WERI-Rb-1 (cell line): ENCODE data around the gene MAP2K6.

Experiments used
- DNase-seq: peaks from one replicate; pipeline ENCODE4 v3.0.0-alpha.2; 2020
- H3K27ac ChIP-seq: fragments of 250-450 bp; sonication (Bioruptor Pico); 2 replicates; pipeline ENCODE4 v1.5.1; 2020; ENCODE audit warnings: mild to moderate bottlenecking, moderate library complexity
- H3K27me3 ChIP-seq: fragments of 250-450 bp; sonication (Bioruptor Pico); 2 replicates; pipeline ENCODE4 v1.5.1; 2021; ENCODE audit warnings: mild to moderate bottlenecking, low read depth, moderate library complexity; ENCODE audit not compliant: insufficient read depth, severe bottlenecking
- H3K36me3 ChIP-seq: fragments of 250-450 bp; sonication (Bioruptor Pico); 2 replicates; pipeline ENCODE4 v1.5.1; 2020; ENCODE audit warnings: mild to moderate bottlenecking, moderate library complexity
- H3K4me3 ChIP-seq: 2 replicates; pipeline ENCODE4 v1.5.1; 2011; ENCODE audit warnings: low read depth, mild to moderate bottlenecking, control low read depth, low read length
- H3K9me3 ChIP-seq: fragments of 250-450 bp; sonication (Bioruptor Pico); 2 replicates; pipeline ENCODE4 v1.5.1; 2021; ENCODE audit warnings: mild to moderate bottlenecking, moderate library complexity; ENCODE audit not compliant: severe bottlenecking
- TF ChIP-seq, protein P1 (sequence below): IDR thresholded peaks from 2 replicates; pipeline ENCODE4 v1.5.1; 2011; ENCODE audit warnings: low read depth, mild to moderate bottlenecking, control low read depth, inconsistent platforms, low read length

MAP2K6 gene

DNA sequence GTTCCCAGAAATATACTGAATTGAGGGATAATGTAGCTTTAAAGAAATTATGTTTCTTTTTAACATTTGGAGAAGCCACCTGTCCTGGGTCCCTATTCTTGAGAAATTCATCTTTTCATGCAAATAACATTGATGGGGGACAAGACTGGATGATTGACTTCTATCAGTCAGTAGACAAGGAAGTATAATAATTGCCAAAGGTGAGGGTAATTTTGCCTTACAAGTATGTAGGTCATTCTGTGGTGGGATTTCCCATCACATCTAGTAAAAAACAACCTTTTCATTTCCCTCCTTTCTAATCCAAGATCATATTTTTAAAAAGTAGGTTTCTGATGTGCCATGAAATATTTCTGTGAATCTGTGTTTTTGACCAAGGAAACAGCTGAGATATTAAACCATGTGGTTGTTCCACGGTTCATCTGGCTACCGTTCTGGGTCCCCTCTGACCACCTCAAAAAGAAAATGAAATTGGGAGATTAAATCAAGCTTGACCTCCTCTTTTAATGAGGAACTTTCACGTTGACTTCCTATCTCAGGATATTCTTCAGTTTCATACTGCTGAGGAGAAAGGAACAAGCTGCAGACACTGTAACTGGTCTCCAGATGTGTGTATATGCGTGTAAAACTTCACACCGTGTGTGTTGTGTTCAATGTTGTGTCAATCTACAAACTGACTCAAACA, 138.6 kb downstream of the MAP2K6 start:
- DNase-seq = no peak
- H3K4me3 ChIP-seq = no peak overlapping the region
- no peaks in the 10 kb centered on the region for H3K27me3 ChIP-seq
- TF ChIP-seq, protein P1, sequence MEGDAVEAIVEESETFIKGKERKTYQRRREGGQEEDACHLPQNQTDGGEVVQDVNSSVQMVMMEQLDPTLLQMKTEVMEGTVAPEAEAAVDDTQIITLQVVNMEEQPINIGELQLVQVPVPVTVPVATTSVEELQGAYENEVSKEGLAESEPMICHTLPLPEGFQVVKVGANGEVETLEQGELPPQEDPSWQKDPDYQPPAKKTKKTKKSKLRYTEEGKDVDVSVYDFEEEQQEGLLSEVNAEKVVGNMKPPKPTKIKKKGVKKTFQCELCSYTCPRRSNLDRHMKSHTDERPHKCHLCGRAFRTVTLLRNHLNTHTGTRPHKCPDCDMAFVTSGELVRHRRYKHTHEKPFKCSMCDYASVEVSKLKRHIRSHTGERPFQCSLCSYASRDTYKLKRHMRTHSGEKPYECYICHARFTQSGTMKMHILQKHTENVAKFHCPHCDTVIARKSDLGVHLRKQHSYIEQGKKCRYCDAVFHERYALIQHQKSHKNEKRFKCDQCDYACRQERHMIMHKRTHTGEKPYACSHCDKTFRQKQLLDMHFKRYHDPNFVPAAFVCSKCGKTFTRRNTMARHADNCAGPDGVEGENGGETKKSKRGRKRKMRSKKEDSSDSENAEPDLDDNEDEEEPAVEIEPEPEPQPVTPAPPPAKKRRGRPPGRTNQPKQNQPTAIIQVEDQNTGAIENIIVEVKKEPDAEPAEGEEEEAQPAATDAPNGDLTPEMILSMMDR = no peak
- no peak overlapping the region for H3K27ac ChIP-seq
- H3K36me3 ChIP-seq = no peaks in the 10 kb centered on the region
- peaks cover 5% of the 10 kb centered on the region for H3K9me3 ChIP-seq

DNA sequence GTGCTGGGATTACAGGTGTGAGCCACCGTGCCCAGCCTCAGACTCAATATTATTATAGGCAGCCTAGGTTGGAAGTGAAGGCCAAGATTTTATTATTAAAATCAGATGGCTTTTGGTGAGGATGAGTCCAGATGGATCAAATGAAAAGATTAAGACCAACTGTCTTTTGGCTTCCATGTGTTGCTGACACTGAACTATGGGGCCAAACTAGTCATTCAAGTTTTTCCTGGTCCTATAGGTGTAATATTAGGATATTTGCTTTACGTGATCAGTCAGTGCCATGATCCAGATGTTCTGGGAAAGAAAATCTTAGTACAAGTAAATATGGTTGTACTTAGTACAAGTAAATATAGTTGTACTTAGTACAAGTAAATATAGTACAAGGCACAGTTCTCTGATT, 140.6 kb downstream of the MAP2K6 start:
- H3K27ac ChIP-seq = no peak overlapping the region
- no peaks in the 10 kb centered on the region for H3K36me3 ChIP-seq
- peaks cover 8% of the 10 kb centered on the region for H3K9me3 ChIP-seq
- H3K4me3 ChIP-seq = no peak overlapping the region
- no peaks in the 10 kb centered on the region for H3K27me3 ChIP-seq
- DNase-seq = no peak
- TF ChIP-seq, protein P1 = no peak

DNA sequence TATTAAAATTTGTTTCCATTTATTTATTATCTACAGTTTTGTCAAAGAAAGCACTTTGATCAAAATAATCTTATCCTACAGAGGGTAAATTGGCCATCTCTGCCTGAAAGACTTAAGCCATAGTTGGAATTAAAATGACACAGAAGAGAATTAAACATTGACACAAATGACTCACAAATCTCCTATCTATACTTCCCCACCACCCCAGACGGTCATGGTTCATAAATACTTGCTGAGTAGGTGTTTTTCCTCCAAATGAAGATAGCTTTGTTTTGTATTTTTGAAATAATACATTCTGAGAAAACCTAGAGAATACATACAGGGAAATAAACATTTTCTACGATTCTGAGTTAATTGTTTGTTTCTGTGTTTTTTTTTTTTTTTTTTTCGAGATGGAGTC, 142.8 kb downstream of the MAP2K6 start:
- TF ChIP-seq, protein P1 = no peak
- Histone ChIP-seq H3K27me3 (no peaks in the 10 kb centered on the region), H3K9me3 (peaks cover 8% of the 10 kb centered on the region), H3K27ac (no peak overlapping the region), H3K36me3 (no peaks in the 10 kb centered on the region), H3K4me3 (no peak overlapping the region)
- DNase-seq = no peak

DNA sequence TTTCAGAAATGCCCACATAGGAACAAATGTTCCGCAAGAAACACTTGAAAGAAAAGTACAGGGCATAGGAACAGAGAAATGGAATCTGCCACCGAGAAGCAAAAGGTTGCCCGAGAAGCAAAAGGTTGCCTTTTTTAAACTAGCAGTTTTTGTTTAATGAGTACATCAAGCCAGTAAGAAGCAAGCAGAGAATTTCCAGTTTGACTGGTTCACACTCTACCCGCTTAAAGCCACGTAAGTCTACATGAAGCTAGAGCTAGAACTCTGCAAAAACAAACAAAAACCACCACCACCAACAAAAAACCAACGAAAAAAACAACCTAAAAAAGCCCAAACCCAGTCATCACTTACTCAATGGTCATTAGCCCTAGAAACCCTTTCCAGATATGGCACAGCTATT, 144.3 kb downstream of the MAP2K6 start:
- DNase-seq = no peak
- peaks cover 8% of the 10 kb centered on the region for H3K9me3 ChIP-seq
- no peak overlapping the region for H3K4me3 ChIP-seq
- TF ChIP-seq, protein P1 = no peak
- H3K36me3 ChIP-seq = no peaks in the 10 kb centered on the region
- no peaks in the 10 kb centered on the region for H3K27me3 ChIP-seq
- no peak overlapping the region for H3K27ac ChIP-seq

DNA sequence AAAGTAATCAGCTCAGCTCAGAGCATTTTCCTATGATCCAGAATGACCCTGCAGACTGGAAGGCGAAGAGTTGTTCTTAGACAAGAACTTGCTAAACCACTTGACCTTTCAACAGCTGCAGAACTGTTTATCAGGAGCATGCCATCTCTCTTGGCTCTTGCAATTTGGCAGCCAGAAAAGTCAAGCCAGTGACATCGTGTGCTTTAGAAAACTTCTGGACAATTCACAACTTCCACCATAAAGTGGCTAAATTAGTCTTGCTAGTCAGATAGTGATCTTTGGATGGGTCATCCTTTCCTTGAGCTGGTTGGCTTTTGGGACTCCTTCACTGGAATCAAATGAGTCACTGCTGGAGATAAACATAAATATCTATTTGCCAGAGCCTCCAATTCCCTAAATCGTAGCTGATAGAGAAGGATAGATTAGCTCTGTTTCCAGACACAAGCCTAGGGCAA, 146.5 kb downstream of the MAP2K6 start:
- no peaks in the 10 kb centered on the region for H3K36me3 ChIP-seq
- H3K27me3 ChIP-seq = no peaks in the 10 kb centered on the region
- H3K27ac ChIP-seq = no peak overlapping the region
- H3K4me3 ChIP-seq = no peak overlapping the region
- peaks cover 3% of the 10 kb centered on the region for H3K9me3 ChIP-seq
- TF ChIP-seq, protein P1 = no peak
- DNase-seq = no peak

DNA sequence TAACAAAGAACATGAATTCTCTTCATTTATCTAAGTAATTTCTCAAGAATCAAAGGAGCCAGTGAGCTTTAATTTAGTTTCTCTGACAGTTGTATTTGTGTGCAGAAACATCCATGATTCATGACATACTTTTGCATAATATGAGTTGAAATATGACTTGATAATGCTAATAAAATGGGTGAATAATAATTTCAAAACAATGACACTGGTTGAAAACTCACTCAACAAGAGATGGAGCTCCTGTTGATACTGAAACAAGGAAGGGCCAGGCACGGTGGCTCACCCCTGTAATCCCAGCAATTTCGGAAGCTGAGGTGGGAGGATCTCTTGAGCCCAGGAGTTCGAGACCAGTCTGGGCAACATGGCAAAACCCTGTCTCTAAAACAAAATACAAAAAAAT, 147.0 kb downstream of the MAP2K6 start:
- Histone ChIP-seq H3K36me3 (no peaks in the 10 kb centered on the region), H3K27ac (no peak overlapping the region), H3K9me3 (peaks cover 3% of the 10 kb centered on the region), H3K4me3 (no peak overlapping the region), H3K27me3 (no peaks in the 10 kb centered on the region)
- TF ChIP-seq, protein P1 = no peak
- no peak for DNase-seq
